GM12874 (cell line): ENCODE data around the gene TRIM60.

Experiments
- TF ChIP-seq, protein P1 (sequence below): IDR thresholded peaks from 2 replicates; pipeline ENCODE4 v1.5.1; 2011; ENCODE audit warnings: low read depth, mild to moderate bottlenecking, control low read depth, low read length, moderate library complexity; ENCODE audit not compliant: insufficient read depth

TRIM60 gene

DNA sequence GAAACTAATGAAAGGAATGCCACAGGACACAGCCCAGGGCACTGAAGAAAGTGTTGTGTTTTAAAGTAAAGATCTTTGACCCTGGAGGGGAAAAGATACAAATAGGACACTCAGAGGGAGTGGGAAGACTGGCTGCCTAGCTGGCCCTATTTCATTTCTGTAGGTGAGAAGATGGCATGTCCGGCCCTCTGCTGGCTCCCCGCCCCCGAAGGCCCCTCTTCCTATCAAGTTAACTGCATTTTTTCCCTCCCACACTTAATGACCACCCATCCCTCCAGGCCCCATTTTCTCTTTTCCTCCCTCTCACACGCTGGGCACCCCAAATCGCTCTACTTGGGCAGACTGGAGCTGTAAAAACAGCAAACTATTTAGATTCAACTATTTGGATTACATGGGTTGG is 16.4 kb downstream of the TRIM60 start:
- TF ChIP-seq, protein P1, sequence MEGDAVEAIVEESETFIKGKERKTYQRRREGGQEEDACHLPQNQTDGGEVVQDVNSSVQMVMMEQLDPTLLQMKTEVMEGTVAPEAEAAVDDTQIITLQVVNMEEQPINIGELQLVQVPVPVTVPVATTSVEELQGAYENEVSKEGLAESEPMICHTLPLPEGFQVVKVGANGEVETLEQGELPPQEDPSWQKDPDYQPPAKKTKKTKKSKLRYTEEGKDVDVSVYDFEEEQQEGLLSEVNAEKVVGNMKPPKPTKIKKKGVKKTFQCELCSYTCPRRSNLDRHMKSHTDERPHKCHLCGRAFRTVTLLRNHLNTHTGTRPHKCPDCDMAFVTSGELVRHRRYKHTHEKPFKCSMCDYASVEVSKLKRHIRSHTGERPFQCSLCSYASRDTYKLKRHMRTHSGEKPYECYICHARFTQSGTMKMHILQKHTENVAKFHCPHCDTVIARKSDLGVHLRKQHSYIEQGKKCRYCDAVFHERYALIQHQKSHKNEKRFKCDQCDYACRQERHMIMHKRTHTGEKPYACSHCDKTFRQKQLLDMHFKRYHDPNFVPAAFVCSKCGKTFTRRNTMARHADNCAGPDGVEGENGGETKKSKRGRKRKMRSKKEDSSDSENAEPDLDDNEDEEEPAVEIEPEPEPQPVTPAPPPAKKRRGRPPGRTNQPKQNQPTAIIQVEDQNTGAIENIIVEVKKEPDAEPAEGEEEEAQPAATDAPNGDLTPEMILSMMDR: no peak

DNA sequence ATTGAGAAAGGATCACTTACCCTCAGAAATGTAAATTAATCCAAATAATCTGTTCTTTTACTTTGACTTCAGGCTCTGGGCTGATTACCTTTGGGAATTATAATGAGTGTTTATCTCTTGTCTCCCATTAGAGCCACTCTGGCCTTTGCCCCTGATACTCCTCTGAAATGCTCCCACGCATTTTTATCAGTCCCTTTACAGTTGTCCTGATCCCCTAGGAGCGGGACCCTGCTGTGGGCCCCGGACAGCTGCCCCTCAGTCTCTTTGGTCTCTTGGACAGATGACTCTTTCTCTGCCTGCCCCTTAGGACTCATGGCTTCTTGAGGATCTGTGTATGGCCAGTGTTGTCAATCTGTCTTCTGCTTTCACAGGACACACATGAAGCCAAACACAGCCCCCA is 20.8 kb downstream of the TRIM60 start:
- TF ChIP-seq, protein P1: no peak

DNA sequence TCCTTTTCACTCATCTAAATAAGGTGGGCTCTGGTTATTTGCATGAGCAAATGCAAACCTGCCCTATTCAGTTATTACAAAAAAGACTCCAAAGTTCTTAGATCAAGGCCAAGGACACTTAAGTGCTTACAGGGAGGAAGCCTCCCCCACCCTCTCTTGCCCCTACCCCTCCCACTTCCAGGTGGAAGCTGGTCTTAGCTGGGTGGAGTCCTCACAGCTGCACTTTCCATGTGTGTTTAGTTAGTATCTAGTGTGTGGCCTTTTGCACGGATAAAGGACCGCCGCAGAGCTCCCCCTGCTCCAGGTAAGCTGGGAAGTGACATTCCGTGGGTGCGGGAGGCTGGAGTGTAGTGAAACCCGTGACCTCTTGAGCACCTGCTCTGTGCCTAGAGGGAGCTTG is 21.8 kb downstream of the TRIM60 start, which contains the start of gene TRIM75:
TSS of gene TRIM75 (plus strand) at position 222 of the 400 bp plus-strand sequence. CDS start 5,282 bp downstream, outside the sequence.
- TF ChIP-seq, protein P1: no peak

DNA sequence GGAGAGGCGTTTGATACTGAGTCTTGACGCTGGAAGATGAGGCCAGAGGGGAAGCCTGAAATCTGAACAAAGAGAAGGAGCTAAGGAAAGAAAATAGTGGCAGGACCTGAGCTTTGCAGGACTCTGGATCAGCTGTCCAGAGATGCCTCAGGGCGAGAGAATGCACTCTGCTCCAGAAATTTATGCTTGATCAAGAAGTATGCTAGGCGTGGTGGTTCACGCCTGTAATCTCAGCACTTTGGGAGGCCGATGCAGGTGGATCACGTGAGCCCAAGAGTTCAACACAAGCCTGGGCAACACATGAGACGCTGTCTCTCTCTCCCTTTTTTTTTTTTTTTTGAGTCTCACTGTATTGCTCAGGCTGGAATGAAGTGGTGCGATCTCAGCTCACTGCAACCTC is 23.8 kb downstream of the TRIM60 start:
- TF ChIP-seq, protein P1: no peak

DNA sequence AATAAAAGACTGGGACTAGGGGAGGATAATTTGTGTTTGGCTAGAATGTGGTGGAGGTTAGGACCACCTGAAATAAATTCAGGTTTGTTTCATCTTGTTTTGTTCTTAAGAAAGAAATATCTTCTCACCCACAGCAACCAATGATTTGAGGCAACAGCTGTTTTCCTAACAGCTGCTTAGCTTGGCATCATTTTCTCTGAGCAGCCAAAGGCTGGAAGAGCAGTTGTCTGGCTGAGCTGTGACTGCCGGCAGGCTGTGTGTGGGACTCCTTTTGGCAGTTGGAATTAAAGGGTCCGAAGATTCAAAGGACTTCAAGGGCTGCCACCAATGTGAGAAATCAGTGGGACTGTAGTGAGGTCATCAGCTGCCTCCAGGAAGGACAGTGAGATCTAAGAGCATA is 26.9 kb downstream of the TRIM60 start:
- TF ChIP-seq, protein P1: no peak

DNA sequence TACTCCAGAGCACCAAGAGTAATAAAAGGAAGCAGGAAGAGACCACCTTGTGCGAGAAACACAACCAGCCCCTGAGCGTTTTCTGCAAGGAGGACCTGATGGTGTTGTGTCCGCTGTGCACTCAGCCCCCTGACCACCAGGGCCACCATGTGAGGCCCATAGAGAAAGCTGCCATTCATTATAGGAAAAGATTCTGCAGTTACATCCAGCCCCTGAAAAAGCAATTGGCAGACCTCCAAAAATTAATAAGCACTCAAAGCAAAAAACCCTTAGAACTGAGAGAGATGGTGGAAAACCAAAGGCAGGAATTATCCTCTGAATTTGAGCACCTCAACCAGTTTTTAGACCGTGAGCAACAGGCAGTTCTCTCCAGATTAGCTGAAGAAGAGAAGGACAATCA is 27.6 kb downstream of the TRIM60 start:
- TF ChIP-seq, protein P1: no peak

DNA sequence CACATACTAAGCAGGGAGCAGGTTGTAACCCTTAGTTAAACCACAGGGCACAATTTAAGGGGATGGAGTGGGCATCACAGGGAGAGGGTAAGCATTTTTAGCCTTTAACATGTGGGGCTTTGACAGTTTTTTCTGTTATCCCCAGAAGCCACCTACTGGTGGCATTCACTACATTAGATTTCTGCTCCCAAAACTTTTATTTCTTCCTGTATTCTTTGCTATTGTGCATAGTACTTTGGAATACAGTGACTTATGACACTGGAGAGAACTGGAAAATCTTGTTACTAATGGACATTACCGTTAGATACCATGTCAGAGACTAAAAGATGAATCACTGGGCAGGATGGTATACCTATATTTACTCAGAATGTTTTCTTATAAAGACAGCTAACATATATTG is 29.1 kb downstream of the TRIM60 start:
- TF ChIP-seq, protein P1: peak; percentile 24; the same call in 1 of the 2 replicates
